Measurements from ENCODE around the gene SUGT1.

DNA sequence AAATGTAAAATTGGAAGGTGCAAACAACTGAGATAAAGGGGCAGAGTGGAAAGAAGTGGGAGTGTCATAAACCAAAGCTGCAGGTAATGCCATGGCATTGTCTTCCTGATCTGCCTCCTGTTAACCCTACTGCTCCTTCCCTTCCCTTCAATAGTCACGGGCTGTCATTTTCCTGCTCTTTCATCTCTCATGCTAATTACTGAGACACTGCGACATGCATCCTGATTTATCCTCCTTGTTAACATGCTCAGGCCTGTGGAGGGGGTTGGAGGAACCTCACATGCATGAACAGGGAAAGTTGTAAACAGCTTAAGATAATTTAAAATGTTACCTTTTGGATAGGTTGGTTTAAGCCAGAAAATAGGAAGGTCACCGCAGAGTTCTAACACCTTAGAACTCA lies 59.7 kb downstream of the SUGT1 start:
- TF ChIP-seq, protein P1, sequence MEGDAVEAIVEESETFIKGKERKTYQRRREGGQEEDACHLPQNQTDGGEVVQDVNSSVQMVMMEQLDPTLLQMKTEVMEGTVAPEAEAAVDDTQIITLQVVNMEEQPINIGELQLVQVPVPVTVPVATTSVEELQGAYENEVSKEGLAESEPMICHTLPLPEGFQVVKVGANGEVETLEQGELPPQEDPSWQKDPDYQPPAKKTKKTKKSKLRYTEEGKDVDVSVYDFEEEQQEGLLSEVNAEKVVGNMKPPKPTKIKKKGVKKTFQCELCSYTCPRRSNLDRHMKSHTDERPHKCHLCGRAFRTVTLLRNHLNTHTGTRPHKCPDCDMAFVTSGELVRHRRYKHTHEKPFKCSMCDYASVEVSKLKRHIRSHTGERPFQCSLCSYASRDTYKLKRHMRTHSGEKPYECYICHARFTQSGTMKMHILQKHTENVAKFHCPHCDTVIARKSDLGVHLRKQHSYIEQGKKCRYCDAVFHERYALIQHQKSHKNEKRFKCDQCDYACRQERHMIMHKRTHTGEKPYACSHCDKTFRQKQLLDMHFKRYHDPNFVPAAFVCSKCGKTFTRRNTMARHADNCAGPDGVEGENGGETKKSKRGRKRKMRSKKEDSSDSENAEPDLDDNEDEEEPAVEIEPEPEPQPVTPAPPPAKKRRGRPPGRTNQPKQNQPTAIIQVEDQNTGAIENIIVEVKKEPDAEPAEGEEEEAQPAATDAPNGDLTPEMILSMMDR (conservative IDR thresholded peaks at IDR 0.05 in 1 of 2, IDR thresholded peaks at IDR 0.05 in 1 of 2; ENCODE audit: extremely low read depth in 1 of 2, insufficient read depth in 1 of 2, low read depth in 1 of 2, low read length in 2 of 2) = no peak
- no peak for TF ChIP-seq EZH2 (IDR thresholded peaks at IDR 0.05; ENCODE audit: borderline replicate concordance, low read length)
